ENCODE results near the gene CLSTN2.

GRCh38 chr3:140599009-140599408 lies 664.0 kb downstream of the CLSTN2 start:
- TF ChIP-seq CTCF (IDR thresholded peaks at IDR 0.05) (no peak), POLR2AphosphoS5 (IDR thresholded peaks at IDR 0.05) (no peak), POLR2A (IDR thresholded peaks at IDR 0.05; ENCODE audit: low read depth) (no peak), EP300 (IDR thresholded peaks at IDR 0.05) (no peak)

Data from esophagus muscularis mucosa (tissue), 4 donors.